ENCODE data around the gene AGBL1.

Gene AGBL1

GRCh38 chr15:86079508-86080266, at the start of gene AGBL1:
TSS of gene AGBL1 (plus strand) at chr15:86079871.
- no peak for TF ChIP-seq CTCF (IDR thresholded peaks at IDR 0.05; ENCODE audit: insufficient read depth, low read length, missing control alignments)
- DNase-seq (ENCODE audit: low read depth, low spot score), result no peak
- no peak within 1 kb of the TSS for H3K4me3 ChIP-seq (ENCODE audit: low read depth, low read length)
- CTCF ChIA-PET, result no interaction called here
- POLR2A ChIA-PET, result no interaction called here

DNA sequence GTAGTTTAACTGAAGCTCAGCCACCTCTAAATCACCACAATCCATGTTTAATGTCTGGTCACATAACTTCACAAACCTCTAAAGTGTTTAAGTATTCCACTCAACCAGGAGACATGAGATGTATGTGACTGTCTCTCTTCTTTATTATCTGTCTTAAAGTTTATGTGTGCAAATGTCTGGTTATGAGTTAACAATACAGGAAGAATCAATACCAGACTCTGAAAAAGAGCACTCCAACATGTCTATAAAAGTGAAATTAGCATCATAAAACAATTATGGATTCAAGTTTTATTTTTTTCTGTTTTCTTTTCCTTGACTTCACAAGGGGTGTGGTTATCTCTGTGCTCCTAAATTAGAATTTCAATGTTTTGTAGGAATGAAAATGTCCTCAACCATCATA, 44.8 kb upstream of the AGBL1 start:
- POLR2A ChIA-PET, result no interaction called here
- TF ChIP-seq CTCF (IDR thresholded peaks at IDR 0.05; ENCODE audit: insufficient read depth, low read length, missing control alignments), result no peak
- DNase-seq (ENCODE audit: low read depth, low spot score), result no peak
- CTCF ChIA-PET, result no interaction called here
- H3K4me3 ChIP-seq (ENCODE audit: low read depth, low read length), result no peak overlapping the region

DNA sequence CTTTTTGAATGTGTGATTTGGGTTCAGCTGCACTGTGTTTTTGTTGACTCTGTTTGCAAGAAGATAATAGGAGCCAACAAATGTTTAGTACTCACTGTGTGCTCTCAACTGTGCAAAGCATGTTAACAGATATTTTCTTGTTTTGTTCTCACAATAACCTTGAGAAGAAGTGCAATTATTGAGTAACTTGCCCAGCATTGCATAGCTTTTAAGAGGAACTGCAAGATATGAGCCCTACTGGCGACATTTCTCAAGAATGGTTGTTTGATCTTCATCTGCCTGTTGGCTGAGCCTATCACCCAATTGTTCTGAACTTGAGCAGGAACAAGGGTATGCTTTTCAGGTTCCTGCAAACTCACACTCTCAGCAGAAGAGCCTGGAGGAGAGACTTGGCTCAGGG, 43.4 kb upstream of the AGBL1 start:
- ChIA-PET CTCF (no interaction called here), POLR2A (no interaction called here)
- no peak for TF ChIP-seq CTCF (IDR thresholded peaks at IDR 0.05; ENCODE audit: insufficient read depth, low read length, missing control alignments)
- H3K4me3 ChIP-seq (ENCODE audit: low read depth, low read length), result no peak overlapping the region
- DNase-seq (ENCODE audit: low read depth, low spot score), result no peak

GRCh38 chr15:86038491-86038890, 41.2 kb upstream of the AGBL1 start:
- ChIA-PET POLR2A (no interaction called here), CTCF (no interaction called here)
- no peak for TF ChIP-seq CTCF (IDR thresholded peaks at IDR 0.05; ENCODE audit: insufficient read depth, low read length, missing control alignments)
- no peak overlapping the region for H3K4me3 ChIP-seq (ENCODE audit: low read depth, low read length)
- no peak for DNase-seq (ENCODE audit: low read depth, low spot score)

GRCh38 chr15:86040356-86041033, 39.2 kb upstream of the AGBL1 start:
- ChIA-PET CTCF (no interaction called here), POLR2A (no interaction called here)
- no peak for DNase-seq (ENCODE audit: low read depth, low spot score)
- TF ChIP-seq CTCF (IDR thresholded peaks at IDR 0.05; ENCODE audit: insufficient read depth, low read length, missing control alignments), result no peak
- no peak overlapping the region for H3K4me3 ChIP-seq (ENCODE audit: low read depth, low read length)

- ChIA-PET CTCF (no interaction called here), POLR2A (no interaction called here)
- DNase-seq (ENCODE audit: low read depth, low spot score), result no peak
- no peak for TF ChIP-seq CTCF (IDR thresholded peaks at IDR 0.05; ENCODE audit: insufficient read depth, low read length, missing control alignments)
- H3K4me3 ChIP-seq (ENCODE audit: low read depth, low read length), result no peak overlapping the region
Observed at GRCh38 chr15:86041399-86041798, 38.3 kb upstream of the AGBL1 start.
